NB4 (cell line): ENCODE data around the gene METAP2.

Experiments
- CTCF ChIP-seq: IDR thresholded peaks from one replicate; pipeline ENCODE4 v1.5.1; 2012; ENCODE audit warnings: low read depth, low read length
- MAX ChIP-seq: IDR thresholded peaks from 2 replicates; pipeline ENCODE4 v1.6.1; 2011; ENCODE audit warnings: low read depth, low read length
- POLR2A ChIP-seq: IDR thresholded peaks from 2 replicates; pipeline ENCODE4 v1.6.1; 2011; ENCODE audit warnings: mild to moderate bottlenecking; ENCODE audit not compliant: insufficient read length; ENCODE audit errors: extremely low read depth

- TF ChIP-seq POLR2A (no peak), MAX (no peak), CTCF (no peak)
These were observed 75.6 kb downstream of the METAP2 start for GRCh38 chr12:95549392-95550084.
